KMS-11 (cell line): ENCODE measurements around the gene ATP13A2.
A peak's percentile ranks its signal among the peaks of the same experiment; 100 is the strongest.

Experiments
- H2AFZ ChIP-seq: fragments of 200-600 bp; sonication (generic); 2 replicates; pipeline ENCODE4 v1.6.1; 2016; ENCODE audit warnings: antibody characterized with exemption, mixed run types, low read depth
- H3K27ac ChIP-seq: fragments of 200-600 bp; sonication (generic); 2 replicates; pipeline ENCODE4 v1.6.1; 2016; ENCODE audit warnings: mild to moderate bottlenecking, mixed run types
- H3K27me3 ChIP-seq: fragments of 200-600 bp; sonication (generic); 2 replicates; pipeline ENCODE4 v1.6.1; 2017; ENCODE audit warnings: mild to moderate bottlenecking, low read depth, mixed run types, moderate library complexity; ENCODE audit not compliant: insufficient read depth
- H3K36me3 ChIP-seq: fragments of 200-600 bp; sonication (generic); 2 replicates; pipeline ENCODE4 v1.6.1; 2017; ENCODE audit warnings: mild to moderate bottlenecking, mixed run types; ENCODE audit not compliant: insufficient read depth
- H3K4me1 ChIP-seq: fragments of 200-600 bp; sonication (generic); 2 replicates; pipeline ENCODE4 v1.6.1; 2016; ENCODE audit warnings: mild to moderate bottlenecking, low read depth, mixed run types; ENCODE audit not compliant: poor library complexity, severe bottlenecking
- H3K4me2 ChIP-seq: fragments of 200-600 bp; sonication (generic); 2 replicates; pipeline ENCODE4 v1.7.0; 2016; ENCODE audit warnings: mild to moderate bottlenecking, mixed run types
- H3K4me3 ChIP-seq: fragments of 200-600 bp; sonication (generic); IDR thresholded peaks from 2 replicates; pipeline ENCODE4 v1.6.1; 2017; ENCODE audit warnings: low read depth, low read length, mixed read lengths; ENCODE audit not compliant: insufficient read depth
- H3K79me2 ChIP-seq: fragments of 200-600 bp; sonication (generic); 2 replicates; pipeline ENCODE4 v1.6.1; 2016; ENCODE audit warnings: low read depth, mixed run types; ENCODE audit not compliant: insufficient read depth
- H3K9ac ChIP-seq: fragments of 200-600 bp; sonication (generic); 2 replicates; pipeline ENCODE4 v1.6.1; 2016; ENCODE audit warnings: mild to moderate bottlenecking, mixed run types
- H4K20me1 ChIP-seq: fragments of 200-600 bp; sonication (generic); 2 replicates; pipeline ENCODE4 v1.6.1; 2016; ENCODE audit warnings: mild to moderate bottlenecking, mixed run types; ENCODE audit not compliant: insufficient read depth
- CTCF ChIP-seq: fragments of 200-600 bp; sonication (generic); conservative IDR thresholded peaks from 2 replicates; pipeline ENCODE4 v1.6.1; 2017; ENCODE audit warnings: low read depth, mild to moderate bottlenecking, antibody characterized with exemption, low read length, moderate library complexity, mixed read lengths

The ATP13A2 gene

GRCh38 chr1:17039522-17039921, 27.8 kb upstream of the ATP13A2 start:
- Histone ChIP-seq H3K4me2 (no peak overlapping the region), H3K79me2 (peaks cover 10% of the 10 kb centered on the region), H3K4me3 (no peak overlapping the region), H3K36me3 (0 out of 2 replicates have a peak, but pooled peaks cover 4% of the 10 kb centered on the region), H3K4me1 (peaks cover 28% of the 10 kb centered on the region), H3K27ac (no peak overlapping the region), H3K27me3 (no peaks in the 10 kb centered on the region), H4K20me1 (no peaks in the 10 kb centered on the region), H2AFZ (no peak overlapping the region), H3K9ac (no peak overlapping the region)
- TF ChIP-seq CTCF, result no peak

GRCh38 chr1:17033481-17033880, 21.8 kb upstream of the ATP13A2 start:
- no peak for TF ChIP-seq CTCF
- Histone ChIP-seq H3K36me3 (no peaks in the 10 kb centered on the region), H3K4me1 (peaks cover 48% of the 10 kb centered on the region)

GRCh38 chr1:17032741-17033140, 21.0 kb upstream of the ATP13A2 start:
- Histone ChIP-seq H3K27me3 (no peaks in the 10 kb centered on the region), H2AFZ (no peak overlapping the region), H3K4me3 (no peak overlapping the region), H3K36me3 (no peaks in the 10 kb centered on the region), H3K79me2 (peaks cover 12% of the 10 kb centered on the region), H3K9ac (no peak overlapping the region), H3K27ac (no peak overlapping the region), H4K20me1 (no peaks in the 10 kb centered on the region), H3K4me2 (no peak overlapping the region), H3K4me1 (peaks cover 55% of the 10 kb centered on the region)
- TF ChIP-seq CTCF, result no peak

More at GRCh38 chr1:17033481-17033880, 21.8 kb upstream of the ATP13A2 start:
- Histone ChIP-seq H3K79me2 (peaks cover 12% of the 10 kb centered on the region), H3K27ac (no peak overlapping the region), H3K9ac (no peak overlapping the region), H3K27me3 (no peaks in the 10 kb centered on the region), H2AFZ (no peak overlapping the region), H3K4me3 (no peak overlapping the region), H3K4me2 (no peak overlapping the region), H4K20me1 (no peaks in the 10 kb centered on the region)

GRCh38 chr1:17031436-17031835, 19.7 kb upstream of the ATP13A2 start:
- peaks cover 12% of the 10 kb centered on the region for H3K79me2 ChIP-seq
- H4K20me1 ChIP-seq, result no peaks in the 10 kb centered on the region
- H3K4me1 ChIP-seq, result peaks cover 55% of the 10 kb centered on the region
- no peak overlapping the region for H3K4me3 ChIP-seq
- no peak overlapping the region for H2AFZ ChIP-seq
- no peaks in the 10 kb centered on the region for H3K27me3 ChIP-seq
- no peak for TF ChIP-seq CTCF
- H3K36me3 ChIP-seq, result no peaks in the 10 kb centered on the region
- no peak overlapping the region for H3K9ac ChIP-seq
- no peak overlapping the region for H3K27ac ChIP-seq
- peak overlapping the region; percentile 71; the same call in 1 of the 2 replicates for H3K4me2 ChIP-seq
